K562 (cell line): ENCODE results near the gene ERP29. TPM values are rescaled to one million over a fixed set of nuclear protein-coding genes. Genes with fewer than 3 reads are reported as not detected.
A peak's percentile ranks its signal among the peaks of the same experiment; 100 is the strongest.

ENCODE experiments used
- AFF1 ChIP-seq, 2 experiments: fragments of 450-650 bp; IDR thresholded peaks; 2 replicates each; pipeline ENCODE4 v1.6.1; 2018; ENCODE audit warnings: mild to moderate bottlenecking in 2 of 2, low read depth in 1 of 2; ENCODE audit not compliant: partially characterized antibody in 2 of 2
- ARID3B ChIP-seq: fragments of 250-450 bp; sonication (Bioruptor Pico); IDR thresholded peaks from 2 replicates; pipeline ENCODE4 v1.4.0; 2020; ENCODE audit warnings: borderline replicate concordance
- C11orf30 ChIP-seq: fragments of 450-650 bp; IDR thresholded peaks from 2 replicates; pipeline ENCODE4 v1.6.1; 2016; ENCODE audit warnings: low read depth, mild to moderate bottlenecking
- CREB1 ChIP-seq, 2 experiments: sonication (generic) in 1 of 2; formaldehyde crosslinking in 1 of 2; IDR thresholded peaks; 2 replicates each; pipeline versions ENCODE4 v1.6.1 to v1.8.0; 2012 to 2022; ENCODE audit warnings: inconsistent platforms in 1 of 2, mild to moderate bottlenecking in 1 of 2, missing genetic modification reagents in 1 of 2, moderate library complexity in 1 of 2
- DACH1 ChIP-seq: fragments of 450-650 bp; IDR thresholded peaks from 2 replicates; pipeline ENCODE4 v1.6.1; 2018; ENCODE audit not compliant: partially characterized antibody
- DPF2 ChIP-seq: fragments of 450-650 bp; IDR thresholded peaks from 2 replicates; pipeline ENCODE4 v1.6.1; 2016
- FOSL1 ChIP-seq: fragments of 200-800 bp; sonication (Bioruptor generic); conservative IDR thresholded peaks from 2 replicates; pipeline ENCODE4 v1.6.1; 2016; ENCODE audit warnings: missing genetic modification characterization, missing compliant biosample characterization
- HSF4 ChIP-seq: fragments of 250-450 bp; sonication (Bioruptor Pico); IDR thresholded peaks from 2 replicates; pipeline ENCODE4 v2.1.2; 2022; ENCODE audit warnings: mild to moderate bottlenecking, moderate library complexity, borderline replicate concordance
- IRF1 ChIP-seq: sonication (generic); formaldehyde crosslinking; IDR thresholded peaks from 2 replicates; pipeline ENCODE4 v1.8.0; 2022; ENCODE audit warnings: missing genetic modification reagents, mild to moderate bottlenecking, borderline replicate concordance
- MYC ChIP-seq, 2 experiments: fragments of 250-450 bp in 1 of 2; sonication (Bioruptor Pico) in 1 of 2; IDR thresholded peaks; 2 replicates each; pipeline versions ENCODE4 v1.5.1 to v1.6.1; 2012 to 2021; ENCODE audit warnings: low read depth in 2 of 2, borderline replicate concordance in 1 of 2, improper control_type of control experiment in 1 of 2, low read length in 1 of 2, mild to moderate bottlenecking in 1 of 2, moderate library complexity in 1 of 2
- RFX1 ChIP-seq: fragments of 450-650 bp; IDR thresholded peaks from 2 replicates; pipeline ENCODE4 v1.6.1; 2016; ENCODE audit warnings: mild to moderate bottlenecking, moderate library complexity
- TCF15 ChIP-seq: fragments of 250-450 bp; sonication (Bioruptor Pico); IDR thresholded peaks from 2 replicates; pipeline ENCODE4 v1.8.0; 2022; ENCODE audit warnings: moderate library complexity, mild to moderate bottlenecking, inconsistent platforms
- THAP7 ChIP-seq: fragments of 250-450 bp; sonication (Bioruptor Pico); IDR thresholded peaks from 2 replicates; pipeline ENCODE4 v1.5.0; 2021
- ZEB2 ChIP-seq: fragments of 450-650 bp; IDR thresholded peaks from 2 replicates; pipeline ENCODE4 v1.6.1; 2016
- ZNF280B ChIP-seq: fragments of 250-450 bp; sonication (Bioruptor Pico); IDR thresholded peaks from 2 replicates; pipeline ENCODE4 v1.5.1; 2021; ENCODE audit warnings: mild to moderate bottlenecking
- ZSCAN29 ChIP-seq: fragments of 450-650 bp; IDR thresholded peaks from 2 replicates; pipeline ENCODE4 v1.6.1; 2017
- polyA plus RNA-seq, 8 experiments: library from polyadenylated mRNA; depleted of rRNA in 4 of 8; stranded (reverse) in 5 of 8; unstranded in 3 of 8; fragments of >200 nt; fragmentation: Nextera tagmentation in 2 of 8; fragmentation: Illumina TruSeq in 1 of 8; extraction: Ambion mirVana in 2 of 8; extraction: Trizol in 1 of 8; gene quantifications; 2 replicates each; pipeline versions ENCODE4 v1.2.1 to v1.2.3, GENCODE V29; 2011 to 2014; ENCODE audit warnings: inconsistent platforms in 1 of 8, missing spikeins in 1 of 8
- total RNA-seq, 7 experiments: library from RNA; depleted of rRNA in 6 of 7; stranded (reverse); fragments of >200 nt in 6 of 7; fragmentation: Illumina TruSeq in 2 of 7; extraction: Trizol in 2 of 7; gene quantifications; 2 replicates each; pipeline versions ENCODE4 v1.2.1 to v1.2.3, GENCODE V29; 2011 to 2021; ENCODE audit warnings: low replicate concordance in 1 of 7

The ERP29 gene
- total and polyA plus RNA-seq, 9 of the 15 experiments (the other 6 are each of a cell fraction or from before 2014, with no cell fraction given), result 42.4 to 146 (median 111) TPM

GRCh38 chr12:112005419-112006395, 7.5 kb upstream of the ERP29 start (continued):
- TF ChIP-seq ZNF280B (CRISPR knock-in tag), result no peak
- no peak for TF ChIP-seq THAP7 (CRISPR knock-in tag)
- TF ChIP-seq ZSCAN29, result no peak
- no peak for TF ChIP-seq RFX1
- peak; percentile 97 for TF ChIP-seq C11orf30
- peak; percentile 52; the same call in 1 of the 2 replicates for TF ChIP-seq ZEB2
- no peak for TF ChIP-seq MYC (IDR thresholded peaks at IDR 0.05; ENCODE audit: low read depth, low read length)
- no peak for TF ChIP-seq MYC (CRISPR knock-in tag; IDR thresholded peaks at IDR 0.05; ENCODE audit: borderline replicate concordance, low read depth)
- TF ChIP-seq FOSL1 (tag), result peak; percentile 77
- no peak for TF ChIP-seq ARID3B
- TF ChIP-seq DPF2, result peak; percentile 94
- TF ChIP-seq AFF1 (IDR thresholded peaks at IDR 0.05; ENCODE audit: low read depth in 1 of 2, partially characterized antibody in 2 of 2), result peak; percentile 49 to 61
- TF ChIP-seq IRF1 (CRISPR knock-in tag), result no peak
- no peak for TF ChIP-seq HSF4
- TF ChIP-seq TCF15, result no peak
- TF ChIP-seq DACH1, result peak; percentile 73
- no peak for TF ChIP-seq CREB1 (IDR thresholded peaks at IDR 0.05)
- TF ChIP-seq CREB1 (CRISPR knock-in tag; IDR thresholded peaks at IDR 0.05), result no peak
